Measurements from ENCODE around the gene CIITA. TPM values are rescaled to one million over a fixed set of nuclear protein-coding genes. Genes with fewer than 3 reads are reported as not detected.
A peak's percentile ranks its signal among the peaks of the same experiment; 100 is the strongest.
"Not testable (repeated sequence)": the region's sequence is repeated elsewhere in the genome, so short reads cannot be mapped to it uniquely, and the experiment has no call there.

Gene CIITA
- polyA plus RNA-seq, 10 donors = 1.0 to 3.2 (median 1.7) TPM

DNA sequence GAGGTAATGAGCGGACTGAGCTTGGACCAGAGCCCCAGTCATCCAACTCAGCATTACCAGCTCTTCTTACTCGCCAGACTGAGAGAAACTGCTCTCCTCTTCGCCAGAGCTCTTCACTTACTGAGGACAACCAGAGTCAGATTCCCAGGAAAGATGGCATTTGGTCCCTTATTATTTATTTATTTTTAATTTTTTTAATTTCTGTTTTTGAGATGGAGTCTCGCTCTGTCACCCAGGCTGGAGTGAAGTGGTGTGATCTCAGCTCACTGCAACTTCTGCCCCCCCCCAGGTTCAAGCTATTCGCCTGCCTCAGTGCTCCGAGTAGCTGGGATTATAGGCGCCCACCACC lies 42.0 kb downstream of the CIITA start:
- DNase-seq = no peak

- peak; percentile 39 to 74 (median 57) for DNase-seq
Observed at GRCh38 chr16:10920726-10921427, 43.9 kb downstream of the CIITA start.

- peak in 1 of 3 donors; percentile 53 for DNase-seq
Observed at GRCh38 chr16:10921536-10922327, 44.7 kb downstream of the CIITA start.

DNA sequence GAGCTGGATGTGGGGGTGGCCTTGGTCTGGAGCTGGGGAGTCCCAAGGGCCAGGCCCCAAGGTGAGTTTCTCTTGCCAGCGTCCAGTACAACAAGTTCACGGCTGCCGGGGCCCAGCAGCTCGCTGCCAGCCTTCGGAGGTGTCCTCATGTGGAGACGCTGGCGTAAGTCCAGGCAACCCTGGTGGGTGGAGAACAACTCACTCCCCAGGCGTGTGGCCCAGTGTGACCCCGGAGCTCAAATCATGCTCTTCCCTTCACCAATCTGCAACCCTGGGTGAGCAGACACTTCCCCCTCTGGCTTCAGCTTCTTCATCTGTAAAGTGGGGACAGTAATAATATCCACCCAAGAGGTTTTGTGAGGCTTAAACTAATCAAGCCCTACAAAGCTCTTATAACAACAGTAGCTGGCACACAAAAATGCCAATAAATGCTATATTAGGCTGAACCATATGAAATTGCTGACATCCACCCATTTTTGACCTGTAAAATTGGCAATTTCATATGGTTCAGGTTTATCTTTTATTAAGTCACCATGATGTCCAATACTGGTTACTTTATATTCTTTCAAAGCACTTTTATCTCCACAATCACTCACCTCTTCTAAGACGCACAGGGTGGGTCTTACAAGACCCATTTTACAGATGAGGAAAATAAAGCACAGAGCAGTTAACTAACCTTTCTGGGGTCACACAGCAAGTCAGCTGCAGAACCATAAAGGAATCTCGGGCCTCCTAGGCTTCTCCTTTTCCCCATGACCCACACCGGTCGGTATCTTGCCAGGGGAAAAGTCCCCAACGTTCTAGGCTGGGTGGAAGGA lies 45.5 kb downstream of the CIITA start:
- DNase-seq = peak in 1 of 3 donors; percentile 36

DNA sequence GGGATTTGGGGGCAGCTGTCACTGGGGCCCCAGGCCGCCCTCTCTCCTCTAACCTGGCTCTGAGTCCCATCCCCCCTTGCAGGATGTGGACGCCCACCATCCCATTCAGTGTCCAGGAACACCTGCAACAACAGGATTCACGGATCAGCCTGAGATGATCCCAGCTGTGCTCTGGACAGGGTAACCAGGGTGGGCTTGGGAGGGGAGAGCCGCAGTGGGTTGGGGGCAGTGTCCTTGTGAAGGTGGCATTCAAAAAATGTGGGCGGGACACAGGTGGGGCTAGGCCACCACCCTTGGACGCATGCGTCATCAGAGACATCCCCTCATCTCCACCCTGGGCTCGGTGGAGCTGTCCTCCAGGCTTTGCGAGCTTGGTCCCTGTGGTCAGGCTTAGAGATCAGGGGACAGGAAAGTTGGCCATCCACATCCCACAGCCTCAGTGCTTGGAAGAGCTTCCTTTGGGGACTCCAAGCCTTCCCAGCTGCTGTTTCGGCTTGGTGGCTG lies 46.2 kb downstream of the CIITA start:
- no peak for DNase-seq

DNA sequence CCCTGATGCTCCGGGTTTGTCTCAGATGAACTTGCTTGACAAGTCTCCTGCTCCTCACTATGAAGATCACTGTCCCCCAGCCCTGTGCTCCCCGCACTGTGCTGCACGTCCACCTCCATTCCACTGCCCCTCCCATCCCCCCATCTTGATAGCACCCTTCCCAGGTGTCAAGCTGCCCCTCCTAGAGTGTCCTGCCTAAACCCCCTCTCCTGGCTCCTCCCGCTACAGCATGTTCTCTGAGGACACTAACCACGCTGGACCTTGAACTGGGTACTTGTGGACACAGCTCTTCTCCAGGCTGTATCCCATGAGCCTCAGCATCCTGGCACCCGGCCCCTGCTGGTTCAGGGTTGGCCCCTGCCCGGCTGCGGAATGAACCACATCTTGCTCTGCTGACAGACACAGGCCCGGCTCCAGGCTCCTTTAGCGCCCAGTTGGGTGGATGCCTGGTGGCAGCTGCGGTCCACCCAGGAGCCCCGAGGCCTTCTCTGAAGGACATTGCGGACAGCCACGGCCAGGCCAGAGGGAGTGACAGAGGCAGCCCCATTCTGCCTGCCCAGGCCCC lies 46.7 kb downstream of the CIITA start:
- DNase-seq = peak in 1 of 3 donors; percentile 30

- DNase-seq = not testable (repeated sequence)
Observed at GRCh38 chr16:10925285-10925684, 48.3 kb downstream of the CIITA start.

DNA sequence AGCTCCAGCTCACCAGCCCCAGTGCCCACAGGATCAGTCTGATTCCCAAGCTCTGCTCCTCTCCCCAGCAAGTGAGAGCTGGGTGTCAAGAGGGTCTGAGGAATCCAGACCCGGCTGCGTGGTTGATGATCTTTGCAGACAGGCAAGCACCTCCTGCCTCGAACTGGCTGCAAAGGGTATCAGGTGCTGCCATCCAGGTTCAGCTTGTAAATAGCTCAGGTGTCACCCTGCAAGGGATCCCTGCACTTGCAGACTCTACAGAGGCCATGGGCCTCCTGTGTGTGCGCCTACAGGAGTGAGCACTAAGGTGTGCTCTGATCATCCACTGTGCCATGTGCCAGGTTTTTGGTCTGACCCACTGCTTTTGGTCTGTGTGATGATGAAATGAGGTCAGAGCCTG lies 49.1 kb downstream of the CIITA start:
- DNase-seq = no peak

- DNase-seq = no peak
Observed at GRCh38 chr16:10926867-10927266, 49.9 kb downstream of the CIITA start.

DNA sequence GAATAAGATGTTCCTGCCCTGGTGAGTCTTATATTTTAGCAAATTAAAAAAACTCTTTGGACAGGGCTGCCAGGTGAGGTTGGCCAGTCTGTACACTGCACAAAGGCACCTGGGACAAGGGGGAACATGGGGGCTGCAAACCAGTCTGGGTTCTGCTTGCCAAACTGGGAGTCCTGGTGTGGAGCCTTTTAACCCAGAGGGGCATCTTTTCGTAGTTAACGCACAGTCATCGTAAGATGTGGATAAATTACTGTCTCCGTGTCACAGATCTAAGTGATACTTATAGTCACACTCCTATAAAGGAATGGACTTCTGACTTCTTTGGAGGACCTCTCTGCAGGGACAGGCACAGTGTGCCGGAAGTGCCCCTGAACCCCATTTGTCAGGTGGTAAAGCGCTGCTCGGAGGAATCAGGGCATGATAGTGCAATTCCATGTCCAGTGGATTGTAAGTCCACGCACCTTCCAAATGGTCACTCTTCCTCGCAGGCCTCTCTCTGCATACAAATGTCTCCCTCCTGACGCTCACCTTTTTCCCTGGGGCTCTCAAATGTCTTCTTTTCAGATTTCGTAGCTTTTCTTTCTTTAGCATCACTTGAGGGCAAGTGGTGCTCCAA lies 50.6 kb downstream of the CIITA start:
- no peak for DNase-seq

DNA sequence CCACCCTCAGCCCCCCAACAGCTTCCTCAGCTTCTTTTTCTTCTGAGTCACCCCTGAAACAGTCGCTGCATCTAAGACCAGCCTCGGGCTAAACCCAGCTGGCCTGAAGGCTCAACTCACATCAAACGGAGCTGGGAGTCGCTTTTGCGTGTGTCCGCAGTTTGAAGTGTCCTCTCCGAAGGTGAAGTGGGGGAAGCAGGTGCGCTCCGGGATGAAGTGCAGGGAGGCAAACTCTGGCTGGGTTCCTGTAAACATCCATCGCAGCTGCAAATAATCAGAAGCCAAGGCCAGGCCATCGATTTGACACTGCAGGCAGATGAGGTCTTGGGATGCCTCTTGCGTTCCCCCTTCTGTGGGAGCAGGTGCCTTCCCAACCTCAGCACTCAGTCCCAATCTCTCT lies 52.1 kb downstream of the CIITA start:
- DNase-seq = not testable (repeated sequence)

GRCh38 chr16:10929853-10930754 lies 53.1 kb downstream of the CIITA start:
- no peak for DNase-seq

DNA sequence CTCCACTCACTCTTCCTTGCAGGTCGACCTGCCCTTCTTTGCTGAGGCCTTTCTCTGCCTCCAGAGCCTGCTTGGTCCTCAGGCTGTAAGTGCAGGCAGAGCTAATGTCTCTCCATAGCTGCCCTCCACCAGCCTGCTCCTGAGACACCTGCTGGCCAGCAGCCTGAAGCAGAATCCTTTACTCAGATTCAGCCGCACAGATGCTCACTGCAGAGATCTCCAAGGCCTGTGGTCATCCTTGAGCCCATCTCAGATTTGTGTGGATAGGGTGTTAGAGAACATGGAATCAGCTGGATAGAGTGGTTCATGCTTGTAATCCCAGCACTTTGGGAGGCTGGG lies 53.7 kb downstream of the CIITA start:
- no peak for DNase-seq

DNA sequence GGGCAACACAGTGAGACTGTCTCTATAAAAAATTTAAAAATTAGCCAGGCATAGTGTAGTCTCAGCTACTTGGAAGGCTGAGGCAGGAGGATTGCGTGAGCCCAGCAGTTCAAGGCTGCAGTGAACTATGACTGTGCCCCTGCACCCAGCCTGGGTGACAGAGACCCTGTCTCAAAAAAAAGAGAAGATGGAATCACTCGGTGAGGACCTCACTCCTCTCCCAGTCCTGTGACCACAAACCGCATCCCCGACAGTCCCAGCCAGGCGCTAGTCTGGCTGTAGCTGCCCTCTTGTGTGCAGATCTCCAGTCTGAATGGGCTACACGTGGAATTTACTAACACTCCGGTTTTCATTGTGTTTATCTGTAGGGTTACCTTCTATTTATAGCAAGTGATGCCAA lies 54.1 kb downstream of the CIITA start:
- DNase-seq = no peak

GRCh38 chr16:10931977-10932632 lies 55.1 kb downstream of the CIITA start:
- no peak for DNase-seq

GRCh38 chr16:10932959-10933710 lies 56.1 kb downstream of the CIITA start:
- DNase-seq = no peak

GRCh38 chr16:10933865-10934264 lies 56.9 kb downstream of the CIITA start:
- DNase-seq = no peak

- DNase-seq = no peak
Observed at GRCh38 chr16:10934325-10935107, 57.5 kb downstream of the CIITA start.

Data from muscle of back (tissue), 11 donors.